ENCODE data around the gene FLT3LG.
A peak's percentile ranks its signal among the peaks of the same experiment; 100 is the strongest.

The FLT3LG gene

DNA sequence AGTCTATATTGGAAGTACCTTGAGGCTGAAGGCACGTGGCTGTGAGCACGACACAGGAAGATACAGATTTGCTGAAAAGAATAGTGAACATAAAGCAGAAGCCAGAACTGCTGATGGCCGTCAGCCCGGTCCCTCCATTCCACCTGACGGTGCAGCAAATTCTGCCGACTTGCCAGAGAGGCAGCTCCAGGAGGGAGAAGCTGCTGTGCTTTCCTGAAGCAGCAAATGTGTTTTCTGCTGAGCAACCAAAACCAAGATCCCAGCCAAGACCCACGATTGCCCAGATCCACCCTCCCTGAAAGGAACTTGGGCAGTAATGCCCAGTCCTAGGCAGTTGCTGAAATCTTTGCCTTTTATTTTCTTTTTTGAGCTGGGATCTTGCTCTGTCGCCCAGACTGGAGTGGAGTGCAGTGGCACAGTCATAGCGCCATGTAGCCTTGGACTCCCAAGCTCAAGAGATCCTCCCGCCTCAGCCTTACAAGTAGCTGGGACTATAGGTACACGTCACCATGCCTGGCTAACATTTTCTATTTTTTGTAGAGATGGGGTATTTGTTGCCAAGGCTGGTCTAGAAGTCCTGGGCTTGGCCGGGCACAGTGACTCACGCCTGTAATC, 46.8 kb downstream of the FLT3LG start:
- no peak for DNase-seq

DNA sequence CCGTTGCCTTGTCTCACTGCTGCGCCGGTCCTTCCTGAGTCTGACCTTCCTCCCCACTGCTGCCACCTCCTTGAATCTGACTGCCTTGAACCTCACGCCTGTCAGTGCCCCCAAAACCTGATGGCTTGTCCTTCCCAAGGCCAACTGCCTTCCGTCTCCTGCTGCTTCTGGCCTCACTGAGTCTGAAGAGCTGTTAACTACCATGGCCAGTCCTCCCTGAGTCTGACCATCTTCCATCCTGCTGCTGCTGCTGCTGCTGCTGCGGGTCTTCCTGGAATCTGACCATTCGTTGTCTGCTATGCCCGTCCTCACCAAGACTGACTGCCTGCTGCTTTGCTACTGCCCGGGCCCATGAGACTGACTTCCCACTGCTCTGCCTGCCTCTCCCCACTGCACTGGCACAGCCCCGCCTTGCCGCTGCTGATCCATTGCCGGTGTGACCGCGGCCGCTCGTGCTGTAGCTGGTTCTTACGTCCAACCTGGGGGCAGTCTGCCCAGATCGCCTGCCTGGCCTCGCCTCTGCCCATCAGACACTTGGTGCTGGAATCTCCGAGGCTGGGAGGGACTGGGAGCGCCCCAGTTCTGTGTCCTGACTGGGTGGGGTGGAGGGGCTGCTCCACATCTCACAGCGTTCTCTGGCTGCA, 50.9 kb downstream of the FLT3LG start:
- DNase-seq: no peak

DNA sequence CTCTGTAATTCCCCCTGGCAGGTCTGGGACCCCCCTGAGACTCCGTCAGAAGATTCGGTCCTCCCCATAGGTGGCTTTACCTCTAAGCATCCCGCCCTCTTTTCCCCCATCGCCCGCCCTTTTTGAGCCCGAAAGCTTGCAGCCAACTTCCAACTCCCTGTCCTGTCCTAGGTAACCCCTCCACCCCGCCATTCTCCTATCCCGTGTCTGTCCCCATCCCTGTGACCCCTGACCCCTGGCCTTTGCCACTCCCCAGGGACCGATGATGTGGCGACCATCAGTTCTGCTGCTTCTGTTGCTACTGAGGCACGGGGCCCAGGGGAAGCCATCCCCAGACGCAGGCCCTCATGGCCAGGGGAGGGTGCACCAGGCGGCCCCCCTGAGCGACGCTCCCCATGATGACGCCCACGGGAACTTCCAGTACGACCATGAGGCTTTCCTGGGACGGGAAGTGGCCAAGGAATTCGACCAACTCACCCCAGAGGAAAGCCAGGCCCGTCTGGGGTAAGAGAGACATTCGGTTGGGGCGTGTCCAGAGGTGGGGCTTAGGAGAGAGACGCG, 54.3 kb downstream of the FLT3LG start:
- DNase-seq: no peak

DNA sequence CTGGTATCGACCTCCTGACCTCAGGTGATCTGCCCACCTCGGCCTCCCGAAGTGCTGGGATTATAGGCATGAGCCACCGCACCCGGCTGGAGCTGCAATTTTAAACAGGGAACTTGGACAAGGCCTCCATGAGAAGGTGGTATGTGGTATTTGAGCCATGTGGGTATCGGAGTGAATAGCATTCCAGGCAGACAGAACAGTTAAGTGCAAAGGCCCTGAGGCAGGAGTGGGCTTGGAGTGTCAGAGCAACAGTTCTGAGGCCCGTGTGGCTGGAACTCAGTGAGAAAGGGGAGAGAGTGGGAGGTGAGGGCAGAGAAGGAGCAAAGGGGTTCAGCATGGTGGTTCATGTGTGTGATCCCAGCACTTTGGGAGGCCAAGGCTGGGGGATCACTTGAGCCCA, 56.7 kb downstream of the FLT3LG start:
- DNase-seq: no peak

DNA sequence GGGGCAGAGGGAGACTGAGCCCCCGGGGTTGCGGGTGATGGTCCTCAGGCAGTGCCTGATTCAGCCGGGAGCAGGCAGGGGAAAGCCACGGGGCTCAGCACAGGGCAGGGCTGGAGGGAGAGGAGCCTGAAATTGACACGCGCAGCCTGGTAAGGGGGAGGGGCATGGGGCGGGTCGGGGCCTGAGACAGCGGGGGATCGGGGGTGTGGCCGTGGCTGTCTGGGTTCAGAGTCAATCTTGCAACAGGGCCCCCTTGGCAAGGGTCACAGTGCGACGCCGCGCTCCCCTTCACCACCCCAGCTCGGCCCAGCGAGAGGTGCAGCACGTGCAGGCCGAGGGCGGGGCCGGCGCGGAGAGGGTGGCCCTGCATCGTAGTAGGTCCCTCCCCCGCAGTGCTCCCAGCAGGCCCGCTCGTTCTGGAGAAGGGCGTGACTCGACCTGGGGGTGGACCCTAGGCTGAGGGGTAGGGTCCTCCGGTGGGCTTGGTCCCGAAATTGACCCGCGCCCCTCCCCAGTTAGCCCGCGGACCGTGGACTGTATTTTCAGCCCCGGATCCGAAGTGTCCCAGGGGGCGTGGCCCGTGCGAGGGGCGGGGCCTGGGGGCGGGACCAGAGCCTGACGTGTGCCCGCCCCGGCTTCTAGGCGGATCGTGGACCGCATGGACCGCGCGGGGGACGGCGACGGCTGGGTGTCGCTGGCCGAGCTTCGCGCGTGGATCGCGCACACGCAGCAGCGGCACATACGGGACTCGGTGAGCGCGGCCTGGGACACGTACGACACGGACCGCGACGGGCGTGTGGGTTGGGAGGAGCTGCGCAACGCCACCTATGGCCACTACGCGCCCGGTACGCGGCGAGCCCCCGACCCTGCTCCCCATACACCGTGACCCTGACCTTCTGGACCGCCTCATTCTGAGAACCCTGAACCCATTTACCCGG, 59.8 kb downstream of the FLT3LG start:
- DNase-seq: peak; percentile 88

DNA sequence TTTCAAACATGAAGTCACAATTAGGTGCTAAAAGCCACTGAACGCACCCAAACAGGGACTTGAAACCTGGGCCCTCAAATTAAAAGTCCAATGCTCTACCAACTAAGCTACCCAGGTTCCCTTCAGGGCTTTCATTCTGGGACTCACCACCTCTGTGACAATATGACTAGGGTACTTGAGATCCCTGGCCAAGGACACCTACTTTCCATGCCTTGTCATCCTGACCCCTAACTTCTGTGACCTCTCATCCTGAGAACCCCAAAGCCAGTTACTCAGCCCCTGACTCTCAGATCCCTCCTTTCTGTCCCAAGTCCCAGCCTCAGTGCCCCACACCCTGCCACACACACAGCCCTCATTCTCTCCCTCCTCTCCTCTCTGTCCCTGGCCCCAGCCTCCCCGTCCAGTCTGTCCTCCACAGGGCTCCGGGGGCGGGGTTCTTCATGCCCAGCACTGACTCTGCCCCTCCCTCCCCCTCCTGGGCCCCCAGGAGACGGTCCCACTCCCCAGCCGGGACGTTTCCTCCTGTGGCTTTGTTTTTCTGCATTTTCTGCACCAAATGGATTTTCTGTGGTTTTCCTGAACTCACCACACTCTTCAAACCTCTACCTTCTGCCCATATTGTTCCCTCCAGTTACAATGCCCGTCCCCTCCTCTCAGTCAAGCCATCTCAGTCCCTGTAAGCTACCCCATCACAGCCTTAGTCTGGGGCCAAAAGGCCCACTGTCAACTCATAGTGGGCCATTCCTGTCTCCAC, 60.8 kb downstream of the FLT3LG start:
- no peak for DNase-seq

Measured in stimulated activated CD4-positive, alpha-beta T cell treated with anti-CD3 and anti-CD28 coated beads, Interleukin-2, amount 100 ng/mL, for 24 hours (primary cell).